ENCODE data around the gene ZMAT3.
A peak's percentile ranks its signal among the peaks of the same experiment; 100 is the strongest.
"Not testable (repeated sequence)": the region's sequence is repeated elsewhere in the genome, so short reads cannot be mapped to it uniquely, and the experiment has no call there.

ZMAT3 gene, protein sequence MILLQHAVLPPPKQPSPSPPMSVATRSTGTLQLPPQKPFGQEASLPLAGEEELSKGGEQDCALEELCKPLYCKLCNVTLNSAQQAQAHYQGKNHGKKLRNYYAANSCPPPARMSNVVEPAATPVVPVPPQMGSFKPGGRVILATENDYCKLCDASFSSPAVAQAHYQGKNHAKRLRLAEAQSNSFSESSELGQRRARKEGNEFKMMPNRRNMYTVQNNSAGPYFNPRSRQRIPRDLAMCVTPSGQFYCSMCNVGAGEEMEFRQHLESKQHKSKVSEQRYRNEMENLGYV

GRCh38 chr3:179071323-179072099 is at the start of gene ZMAT3:
TSS of gene ZMAT3 (minus strand) at chr3:179071809. CDS start at chr3:179067752, 4,057 bp downstream.
- peak; percentile 87 to 88 for DNase-seq

DNA sequence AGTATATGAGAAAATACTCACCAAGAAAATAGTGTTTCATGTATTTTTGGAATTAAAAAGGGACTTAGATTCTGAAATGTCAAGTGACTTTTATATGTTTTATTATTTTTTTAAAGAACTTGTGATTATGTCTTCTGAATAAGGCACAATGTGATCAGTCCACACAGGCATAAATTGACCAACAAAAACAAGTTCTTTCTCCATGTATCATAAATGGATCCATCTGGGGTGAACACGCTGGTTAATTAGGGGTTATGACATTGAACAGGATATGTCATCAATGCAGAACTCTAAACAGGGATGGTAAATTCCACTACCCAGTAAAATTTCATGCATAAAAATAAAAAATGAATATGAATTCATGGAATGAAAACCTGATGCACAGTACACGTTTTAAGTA is 45.2 kb upstream of the ZMAT3 start:
- no peak for DNase-seq

DNA sequence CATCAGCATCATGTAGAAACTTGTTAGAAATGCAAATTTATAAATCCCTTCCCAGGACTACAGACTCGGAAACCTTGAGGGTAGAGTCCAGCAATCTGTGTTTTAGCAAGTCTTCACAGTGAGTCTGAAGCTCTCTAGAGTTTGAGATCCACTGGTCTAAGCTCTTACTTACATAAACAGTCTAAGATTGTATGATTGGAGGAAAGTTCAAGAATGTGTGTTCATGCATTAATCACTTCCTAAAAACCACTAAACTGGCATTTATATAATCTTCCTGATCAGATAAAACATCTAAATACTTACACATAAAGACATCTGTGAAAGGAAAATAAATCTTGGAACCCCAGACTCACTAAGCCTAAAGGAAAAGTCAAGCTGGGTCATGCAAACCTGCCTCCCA is 43.8 kb upstream of the ZMAT3 start:
- not testable (repeated sequence) for DNase-seq

- DNase-seq, result no peak
Observed at GRCh38 chr3:179113903-179114302, 42.3 kb upstream of the ZMAT3 start.

DNA sequence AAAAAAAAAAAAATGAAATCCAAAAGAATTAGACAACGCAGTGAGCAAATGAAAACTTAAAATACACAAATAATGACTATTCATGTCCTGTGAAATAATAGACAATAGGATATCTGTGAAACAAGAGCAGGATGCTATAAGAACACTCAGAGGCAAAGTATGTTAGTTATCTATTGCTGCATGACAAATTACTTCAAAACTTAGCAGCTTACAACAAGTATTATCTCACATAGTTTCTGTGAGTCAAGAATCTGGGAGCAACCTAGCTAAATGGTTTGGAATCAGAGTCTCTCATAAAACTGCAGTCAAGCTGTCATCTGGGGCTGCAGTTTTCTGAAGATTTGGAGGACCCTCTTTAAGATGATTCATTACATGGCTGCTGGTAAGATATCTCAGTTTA is 36.5 kb upstream of the ZMAT3 start:
- DNase-seq, result no peak

DNA sequence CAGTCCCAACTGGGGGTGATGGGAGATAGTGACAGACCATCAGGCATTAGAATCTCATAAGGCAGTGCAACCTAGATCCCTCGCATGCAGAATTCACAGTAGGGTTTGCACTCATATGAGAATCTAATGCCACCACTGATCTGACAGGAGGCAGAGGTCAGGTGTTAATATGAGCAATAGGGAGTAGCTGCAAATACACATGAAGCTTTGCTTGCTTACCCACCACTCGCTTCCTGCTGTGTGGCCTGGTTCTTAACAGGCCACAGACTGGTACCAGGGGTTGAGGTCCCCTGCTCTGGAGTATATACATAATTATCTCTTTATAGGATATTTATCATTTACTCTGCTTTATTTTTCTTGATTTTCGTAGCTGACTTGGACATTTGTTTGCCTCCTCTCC is 36.0 kb upstream of the ZMAT3 start:
- DNase-seq, result no peak

DNA sequence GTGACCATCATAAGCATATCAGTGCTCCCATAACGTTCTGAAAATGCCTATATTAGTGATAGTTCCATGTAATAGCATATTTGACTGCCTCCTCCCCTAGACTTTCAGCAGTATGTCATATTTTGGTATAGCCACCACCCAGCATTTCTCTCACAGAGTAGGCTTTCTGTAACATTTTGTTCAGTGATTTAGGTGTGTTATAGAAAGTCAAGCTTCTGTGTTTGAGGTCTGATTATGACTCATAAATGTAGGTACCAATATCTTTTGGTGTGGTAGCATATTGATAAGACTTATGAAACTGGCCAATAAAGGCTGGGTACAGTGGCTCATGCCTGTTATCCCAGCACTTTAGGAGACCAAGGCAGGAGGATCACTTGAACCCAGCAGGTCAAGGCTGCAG is 34.3 kb upstream of the ZMAT3 start:
- DNase-seq, result no peak

DNA sequence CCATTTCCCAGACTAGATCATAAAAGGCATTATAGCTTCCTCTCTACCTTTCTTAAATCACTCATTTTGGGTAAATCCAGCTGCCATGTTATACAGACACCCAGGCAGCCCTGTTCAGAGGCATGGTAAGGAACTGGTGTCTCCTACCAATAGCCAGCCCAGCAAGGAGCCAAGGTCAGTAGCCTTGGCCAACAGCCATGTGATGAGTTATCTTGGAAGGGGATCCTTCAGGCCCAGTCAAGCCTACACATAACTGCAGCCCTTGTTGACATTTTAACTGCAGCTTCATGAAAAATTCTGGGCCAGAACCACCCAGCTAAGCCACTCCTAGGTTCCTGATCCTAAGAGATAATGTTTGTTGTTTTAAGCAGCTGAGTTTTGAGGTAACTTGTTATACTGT is 29.0 kb upstream of the ZMAT3 start:
- DNase-seq, result no peak

DNA sequence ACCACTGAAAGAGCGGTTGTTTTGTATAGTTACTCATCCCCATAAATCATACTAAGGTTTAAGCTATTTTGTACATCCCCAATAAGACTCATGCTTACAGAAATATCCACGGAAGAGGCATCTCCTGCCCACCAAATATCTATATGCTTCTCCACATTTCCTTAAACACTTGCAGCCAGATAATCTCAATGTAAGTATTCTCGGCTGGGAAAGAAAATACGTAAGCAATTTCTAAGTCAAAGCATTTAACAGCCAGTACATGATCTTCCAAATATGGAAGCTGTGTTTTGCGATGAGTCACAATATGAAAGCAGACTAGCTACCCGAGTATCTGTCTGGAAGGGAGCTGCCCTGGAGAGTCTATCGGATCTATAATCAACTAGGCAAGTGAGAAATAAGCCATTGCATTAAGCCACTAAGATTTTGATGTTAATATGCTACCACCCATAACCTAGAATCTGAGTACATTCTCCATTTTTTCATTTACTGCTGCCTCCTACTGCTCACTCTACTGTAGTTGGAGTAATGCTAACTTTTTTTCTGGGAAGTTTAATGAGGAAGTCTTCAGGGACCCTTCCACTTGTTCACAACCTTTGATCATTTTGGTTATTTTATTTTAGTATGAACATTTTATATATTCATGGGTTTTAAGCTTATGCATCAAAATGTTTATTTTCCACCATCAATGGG is 26.9 kb upstream of the ZMAT3 start:
- DNase-seq, result no peak

- no peak for DNase-seq
Observed at GRCh38 chr3:179093807-179094206, 22.2 kb upstream of the ZMAT3 start.

DNA sequence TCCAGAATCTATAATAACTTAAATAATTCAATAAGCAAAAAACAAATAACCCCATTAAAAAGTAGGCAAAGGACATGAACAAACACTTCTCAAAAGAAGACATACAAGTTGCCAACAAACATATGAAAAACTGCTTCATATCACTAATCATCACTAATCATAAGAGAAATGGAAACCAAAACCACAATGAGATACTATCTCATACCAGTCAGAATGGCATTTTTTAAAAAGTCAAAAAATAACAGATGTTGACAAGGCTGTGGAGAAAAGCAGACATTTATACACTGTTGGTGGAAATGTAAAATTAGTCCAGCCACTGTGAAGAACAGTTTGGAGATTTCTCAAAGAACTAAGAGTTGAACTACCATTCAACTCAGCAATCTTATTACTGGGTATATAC is 19.5 kb upstream of the ZMAT3 start:
- peak in 1 of 2 donors; percentile 18 for DNase-seq

DNA sequence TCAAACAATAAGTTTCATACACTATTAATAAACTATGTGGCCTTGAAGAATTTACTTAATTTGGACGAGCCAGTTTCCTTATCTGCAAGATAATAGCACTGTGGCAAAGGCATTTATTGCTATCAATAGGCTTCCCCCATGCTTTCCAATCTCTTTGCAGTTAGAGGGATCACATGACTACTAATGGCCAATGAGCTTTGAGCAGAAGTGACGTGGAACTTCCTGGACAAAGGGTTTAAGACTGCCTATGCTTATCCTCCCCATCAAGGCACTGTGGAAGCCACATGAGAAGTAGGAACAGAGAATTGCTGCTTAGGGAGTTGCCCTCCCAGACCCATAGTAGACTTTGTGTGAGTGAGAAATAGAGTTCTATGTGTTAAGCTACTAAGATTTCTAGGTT is 16.7 kb upstream of the ZMAT3 start:
- no peak for DNase-seq

- DNase-seq, result no peak
Observed at GRCh38 chr3:179083977-179084376, 12.4 kb upstream of the ZMAT3 start.

DNA sequence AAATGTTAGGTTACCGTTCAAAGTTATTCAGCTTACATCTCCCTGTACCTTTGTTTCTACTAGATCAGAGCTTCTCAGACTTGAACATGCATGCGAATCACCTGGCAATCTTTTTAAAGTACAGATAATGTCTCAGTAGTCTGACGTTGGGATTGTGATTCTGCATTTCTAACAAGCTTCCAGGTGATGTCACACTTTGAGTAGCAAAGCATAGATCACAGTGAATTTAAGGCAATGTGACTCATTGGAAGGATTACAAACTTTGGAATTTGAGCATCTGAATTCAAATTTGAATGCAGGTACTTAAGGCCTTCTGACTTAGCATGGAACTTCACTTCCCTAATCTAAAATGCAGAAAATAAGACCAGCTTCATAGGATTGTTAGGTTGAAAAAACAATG is 10.8 kb upstream of the ZMAT3 start:
- no peak for DNase-seq

GRCh38 chr3:179081885-179082284 is 10.3 kb upstream of the ZMAT3 start:
- DNase-seq, result no peak

DNA sequence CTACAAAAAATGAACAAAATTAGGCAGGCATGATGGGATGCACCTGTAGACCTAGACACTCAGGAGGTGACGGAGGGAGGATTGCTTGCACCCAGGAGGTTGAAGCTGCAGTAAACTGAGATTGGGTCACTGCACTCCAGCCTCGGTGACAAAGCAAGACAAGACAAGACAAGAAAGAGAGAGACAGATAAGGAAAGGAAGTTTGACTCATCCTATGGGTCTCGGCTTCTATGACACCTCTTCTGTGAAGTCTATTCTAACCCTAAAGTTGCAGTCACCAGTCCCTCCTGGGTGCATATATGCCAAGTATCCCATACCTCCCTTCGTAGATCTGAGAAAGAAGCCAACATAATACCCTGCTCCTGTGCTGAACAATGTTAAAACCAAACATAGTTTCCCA is 7.9 kb upstream of the ZMAT3 start:
- no peak for DNase-seq

- no peak for DNase-seq
Observed at GRCh38 chr3:179076243-179077027, 4.8 kb upstream of the ZMAT3 start.

GRCh38 chr3:179074656-179075055 is 3.0 kb upstream of the ZMAT3 start:
- DNase-seq, result peak; percentile 21 to 34

DNA sequence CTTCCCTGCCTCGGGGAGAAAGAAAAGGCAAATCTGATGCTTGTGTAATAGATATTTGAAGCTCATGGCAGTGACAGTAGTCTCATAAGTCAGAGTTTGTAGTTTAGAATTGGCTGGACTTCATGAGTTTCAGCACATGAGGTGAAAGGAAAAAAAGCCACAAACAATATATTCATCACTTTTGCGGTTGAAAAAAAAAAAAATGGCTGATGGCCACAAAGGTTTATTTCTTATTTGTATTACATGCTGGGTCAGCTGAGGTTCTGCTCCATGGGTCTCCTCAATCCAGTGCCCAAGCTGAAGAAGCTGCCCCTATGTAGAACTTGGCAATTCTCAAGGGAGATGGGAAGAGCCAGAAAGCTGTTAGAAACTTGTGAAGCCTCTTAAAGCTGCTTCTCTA is 2.2 kb upstream of the ZMAT3 start:
- DNase-seq, result no peak

DNA sequence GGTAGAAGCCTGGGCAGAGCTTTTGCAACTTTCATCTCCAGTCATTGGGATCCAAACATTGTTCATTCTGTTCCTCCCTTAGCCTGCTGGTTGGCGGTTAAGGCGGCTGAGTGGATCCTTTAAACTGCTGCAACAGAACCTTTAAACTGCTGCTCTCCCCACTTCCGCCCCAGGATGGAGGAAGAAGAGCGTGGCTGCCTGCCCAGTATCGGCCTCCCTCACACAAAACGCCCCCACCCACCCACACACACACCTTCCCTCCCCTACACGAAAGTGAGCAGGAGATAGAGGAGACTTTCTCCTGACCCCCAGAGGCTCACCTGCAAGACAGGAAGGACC is 460 bp upstream of the ZMAT3 start:
- peak; percentile 29 to 57 for DNase-seq

GRCh38 chr3:179071027-179071322 is 634 bp downstream of the ZMAT3 start:
- DNase-seq, result no peak

GRCh38 chr3:179069762-179070390 is 1.7 kb downstream of the ZMAT3 start:
- DNase-seq, result no peak

Measured in CD4-positive, alpha-beta T cell treated with Interleukin-4 for 1 hour (primary cell).